ENCODE results near the gene SMIM23. TPM values are rescaled to one million over a fixed set of nuclear protein-coding genes. Genes with fewer than 3 reads are reported as not detected.

The SMIM23 gene
- total RNA-seq, 2 experiments from 2014 or later: not detected

- no peaks in the 10 kb centered on the region for H3K79me2 ChIP-seq (ENCODE audit: insufficient read depth, low read depth, low read length)
- H2AFZ ChIP-seq (ENCODE audit: low read length): no peak overlapping the region
- H3K4me3 ChIP-seq (ENCODE audit: low read depth, low read length, poor library complexity, severe bottlenecking): no peak overlapping the region
- intact Hi-C loops (cut with micrococcal nuclease; ENCODE audit: unreplicated experiment): no loop called here
- no peaks in the 10 kb centered on the region for H3K9me2 ChIP-seq (ENCODE audit: insufficient read depth, low read length)
- no peaks in the 10 kb centered on the region for H3K4me1 ChIP-seq (ENCODE audit: insufficient read depth, low read length, poor library complexity, severe bottlenecking)
- H4K20me1 ChIP-seq (ENCODE audit: insufficient read depth, low read length): no peaks in the 10 kb centered on the region
- no TSS peak for BruUV-seq (replicated peaks)
- H3K4me2 ChIP-seq (ENCODE audit: low read length): no peak overlapping the region
- ChIA-PET POLR2A (no interaction called here), CTCF (ENCODE audit: unreplicated experiment) (no interaction called here)
- no peak overlapping the region for H3K27ac ChIP-seq (ENCODE audit: low read depth, low read length, poor library complexity, severe bottlenecking)
- TF ChIP-seq EZH2phosphoT487 (IDR thresholded peaks at IDR 0.05; ENCODE audit: borderline replicate concordance, low read depth, low read length) (no peak), CTCF (conservative IDR thresholded peaks at IDR 0.05; ENCODE audit: low read length) (no peak)
- no peak for DNase-seq (ENCODE audit: low spot score)
- no peaks in the 10 kb centered on the region for H3K36me3 ChIP-seq (ENCODE audit: insufficient read depth, low read length)
- H3K9me3 ChIP-seq (ENCODE audit: low read length): no peaks in the 10 kb centered on the region
Observed at GRCh38 chr5:171771856-171772255, 13.8 kb upstream of the SMIM23 start.

GRCh38 chr5:171773106-171773505, 12.5 kb upstream of the SMIM23 start:
- intact Hi-C loops (cut with micrococcal nuclease; ENCODE audit: unreplicated experiment): no loop called here
- Histone ChIP-seq H4K20me1 (ENCODE audit: insufficient read depth, low read length) (no peaks in the 10 kb centered on the region), H3K4me1 (ENCODE audit: insufficient read depth, low read length, poor library complexity, severe bottlenecking) (no peaks in the 10 kb centered on the region), H3K4me3 (ENCODE audit: low read depth, low read length, poor library complexity, severe bottlenecking) (no peak overlapping the region), H2AFZ (ENCODE audit: low read length) (no peak overlapping the region), H3K79me2 (ENCODE audit: insufficient read depth, low read depth, low read length) (no peaks in the 10 kb centered on the region), H3K36me3 (ENCODE audit: insufficient read depth, low read length) (no peaks in the 10 kb centered on the region), H3K9me3 (ENCODE audit: low read length) (no peaks in the 10 kb centered on the region), H3K4me2 (ENCODE audit: low read length) (no peak overlapping the region), H3K27ac (ENCODE audit: low read depth, low read length, poor library complexity, severe bottlenecking) (no peak overlapping the region), H3K9me2 (ENCODE audit: insufficient read depth, low read length) (no peaks in the 10 kb centered on the region)
- ChIA-PET CTCF (ENCODE audit: unreplicated experiment) (no interaction called here), POLR2A (no interaction called here)
- no TSS peak for BruUV-seq (replicated peaks)
- TF ChIP-seq CTCF (conservative IDR thresholded peaks at IDR 0.05; ENCODE audit: low read length): no peak
- TF ChIP-seq EZH2phosphoT487 (IDR thresholded peaks at IDR 0.05; ENCODE audit: borderline replicate concordance, low read depth, low read length): no peak
- no peak for DNase-seq (ENCODE audit: low spot score)

GRCh38 chr5:171774418-171774817, 11.2 kb upstream of the SMIM23 start:
- no peak overlapping the region for H3K27ac ChIP-seq (ENCODE audit: low read depth, low read length, poor library complexity, severe bottlenecking)
- ChIA-PET CTCF (ENCODE audit: unreplicated experiment) (no interaction called here), POLR2A (no interaction called here)
- BruUV-seq (replicated peaks): no TSS peak
- no peaks in the 10 kb centered on the region for H3K4me1 ChIP-seq (ENCODE audit: insufficient read depth, low read length, poor library complexity, severe bottlenecking)
- no peaks in the 10 kb centered on the region for H3K9me3 ChIP-seq (ENCODE audit: low read length)
- no peak overlapping the region for H2AFZ ChIP-seq (ENCODE audit: low read length)
- H3K4me3 ChIP-seq (ENCODE audit: low read depth, low read length, poor library complexity, severe bottlenecking): no peak overlapping the region
- H4K20me1 ChIP-seq (ENCODE audit: insufficient read depth, low read length): no peaks in the 10 kb centered on the region
- intact Hi-C loops (cut with micrococcal nuclease; ENCODE audit: unreplicated experiment): no loop called here
- H3K79me2 ChIP-seq (ENCODE audit: insufficient read depth, low read depth, low read length): no peaks in the 10 kb centered on the region
- TF ChIP-seq EZH2phosphoT487 (IDR thresholded peaks at IDR 0.05; ENCODE audit: borderline replicate concordance, low read depth, low read length) (no peak), CTCF (conservative IDR thresholded peaks at IDR 0.05; ENCODE audit: low read length) (no peak)
- no peak for DNase-seq (ENCODE audit: low spot score)
- no peaks in the 10 kb centered on the region for H3K9me2 ChIP-seq (ENCODE audit: insufficient read depth, low read length)
- no peaks in the 10 kb centered on the region for H3K36me3 ChIP-seq (ENCODE audit: insufficient read depth, low read length)
- no peak overlapping the region for H3K4me2 ChIP-seq (ENCODE audit: low read length)

All from OCI-LY7 (cell line).